Germinal center (tissue), 1 donor: ENCODE results near the gene HPSE2.

Source experiments
- DNase-seq: peaks from one replicate; pipeline ENCODE4 v3.0.0; 2012; ENCODE audit warnings: mixed read lengths, low spot score

The HPSE2 gene

DNA sequence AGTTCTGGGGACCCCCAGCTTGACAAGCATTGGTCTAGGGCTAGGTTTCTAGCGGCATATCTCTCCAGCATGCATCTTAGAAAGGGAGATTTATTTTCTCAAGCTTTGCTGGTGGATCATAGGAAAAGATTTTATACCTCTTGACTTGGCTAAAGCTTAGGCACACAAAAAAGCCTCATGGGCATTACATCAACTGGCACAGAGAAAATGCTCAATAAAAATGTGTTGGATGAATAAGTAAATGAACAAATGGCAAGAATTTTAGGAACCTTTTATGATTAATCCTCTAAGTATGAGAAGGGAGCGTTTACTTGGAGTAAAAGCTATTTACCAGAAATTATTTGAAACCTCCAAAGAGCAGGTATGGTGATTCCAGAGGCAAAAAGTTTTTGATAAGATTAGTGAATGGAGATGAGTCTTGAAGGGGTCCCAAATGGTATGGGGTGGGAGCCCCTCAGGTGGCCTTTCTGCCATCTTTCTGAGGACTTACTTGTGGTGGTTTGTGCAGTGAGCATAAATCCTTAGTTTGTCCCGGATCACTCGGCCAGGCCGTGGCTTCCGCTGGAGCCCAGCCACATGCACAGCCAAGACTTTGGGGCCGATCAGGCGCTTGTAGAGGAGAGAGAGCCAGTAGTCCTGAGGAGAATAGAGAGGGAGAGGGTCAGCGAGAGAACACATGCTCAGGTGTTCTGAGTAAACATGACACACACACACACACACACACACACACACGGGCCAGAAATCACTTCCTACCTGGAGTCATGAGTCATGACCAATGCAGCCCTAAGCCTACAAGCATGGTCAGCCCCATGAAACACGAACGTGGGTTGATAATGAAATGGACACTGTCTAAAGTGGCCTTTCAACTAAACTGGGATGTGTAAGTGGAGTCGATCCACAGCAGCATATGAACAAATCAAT is 745.8 kb downstream of the HPSE2 start:
- no peak for DNase-seq

DNA sequence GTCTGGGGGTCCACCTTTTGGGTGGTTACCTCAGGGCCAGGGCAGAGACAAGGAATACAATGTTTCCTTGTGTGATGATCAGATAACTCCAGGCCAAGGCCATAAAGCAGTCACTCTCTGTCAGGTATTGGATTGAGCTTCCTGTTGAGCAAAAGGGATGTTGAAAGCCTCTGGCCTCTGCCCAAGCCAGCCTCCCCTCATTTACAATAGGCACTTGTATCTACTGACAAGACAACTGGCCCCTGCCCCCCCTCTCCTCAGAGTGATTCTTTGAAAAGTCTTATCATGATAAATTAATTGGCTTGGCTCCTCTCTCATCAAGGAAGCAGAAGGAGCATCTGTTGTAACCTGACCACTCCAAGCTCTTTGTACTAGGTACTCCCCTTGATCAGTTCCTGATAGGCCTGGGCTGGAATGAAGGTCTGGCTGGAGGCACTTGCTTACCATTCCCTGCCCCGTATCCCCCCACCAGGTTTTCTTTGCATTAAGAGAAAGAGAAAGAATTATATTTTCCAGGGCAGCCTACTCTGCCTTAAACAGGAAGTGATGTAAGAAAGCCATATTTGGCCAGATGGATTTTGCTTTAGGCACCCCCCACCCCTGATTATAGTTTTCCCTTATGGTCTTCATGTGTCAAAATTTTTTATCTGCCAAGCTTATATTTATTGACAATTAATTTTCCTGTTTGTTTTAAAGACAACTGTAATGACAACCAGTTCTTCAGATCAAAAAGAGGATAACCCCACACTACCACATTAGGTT is 746.8 kb downstream of the HPSE2 start:
- DNase-seq: no peak

DNA sequence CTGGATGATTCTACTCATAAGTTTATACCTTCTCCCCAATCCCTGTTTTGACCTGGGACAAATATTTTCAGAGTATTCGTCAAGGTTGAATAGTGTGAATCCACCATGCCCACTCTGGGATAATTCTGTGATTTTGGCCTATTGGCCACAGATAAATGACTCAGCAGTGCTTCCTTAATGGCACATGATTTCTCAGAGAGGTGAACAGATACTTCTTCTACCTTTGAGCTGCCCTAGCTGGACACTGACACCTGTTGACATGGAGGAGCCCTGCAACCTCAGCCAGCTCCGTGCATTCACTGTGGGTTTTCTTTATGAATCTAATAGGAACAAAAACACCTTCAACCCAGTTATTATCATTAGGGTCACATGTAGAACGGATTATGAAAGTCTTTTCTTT is 748.0 kb downstream of the HPSE2 start:
- no peak for DNase-seq

DNA sequence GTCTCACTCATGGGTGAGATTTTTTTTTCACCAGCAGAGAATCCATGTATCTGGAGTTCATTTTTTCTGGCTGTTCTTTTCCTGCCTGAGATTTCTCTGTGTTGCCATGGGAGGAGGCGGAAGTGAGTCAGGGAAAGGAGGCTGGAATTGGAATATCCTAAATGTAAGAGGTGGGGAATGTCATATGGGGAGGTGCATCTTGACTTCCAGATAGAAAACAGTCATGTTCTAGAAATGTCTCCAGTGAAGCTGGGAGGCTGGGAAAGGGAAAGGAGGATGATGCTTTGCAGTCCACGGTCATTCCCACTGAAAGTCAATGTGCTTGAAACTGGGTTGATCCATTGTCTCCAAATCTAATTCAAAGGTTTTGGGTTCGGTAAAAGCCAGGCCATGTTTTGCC is 749.2 kb downstream of the HPSE2 start:
- no peak for DNase-seq

DNA sequence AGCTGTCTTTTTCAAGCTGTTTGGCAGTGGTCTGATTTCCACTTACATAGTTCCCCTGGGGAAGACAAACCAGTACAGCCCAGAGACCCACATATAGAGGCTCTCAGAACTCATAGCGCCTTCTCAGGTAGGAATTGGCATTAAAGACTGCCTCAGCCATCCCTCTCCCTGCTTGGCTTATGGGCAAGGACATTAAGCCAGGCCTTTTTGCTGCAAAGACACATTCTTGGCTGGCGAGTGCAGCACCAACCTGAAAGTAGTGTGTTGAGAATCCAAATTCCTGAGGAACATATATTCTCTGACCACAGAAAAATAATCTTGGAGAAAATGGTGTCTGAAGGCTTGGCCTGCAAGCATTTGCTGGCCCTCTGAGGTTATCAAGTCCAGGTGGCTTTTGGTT is 749.7 kb downstream of the HPSE2 start:
- no peak for DNase-seq

DNA sequence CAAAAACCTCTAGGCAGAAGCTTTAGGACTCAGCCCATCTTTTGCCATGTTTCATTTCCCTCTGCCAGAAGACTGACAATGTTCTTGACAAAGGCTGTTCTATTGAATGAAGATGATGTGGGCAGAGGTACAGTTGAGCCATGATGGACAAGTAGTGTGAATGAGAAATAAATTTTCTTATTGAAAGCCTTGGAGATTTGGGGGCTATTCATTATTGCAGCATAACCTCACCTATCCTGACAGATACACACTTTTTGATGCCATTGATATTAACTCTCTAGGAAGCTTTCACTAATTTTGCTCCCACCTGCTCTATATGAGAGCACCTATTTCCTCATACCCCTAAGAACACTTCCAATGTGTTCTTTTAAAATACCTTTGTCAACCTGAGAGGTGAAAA is 752.0 kb downstream of the HPSE2 start:
- DNase-seq: no peak

DNA sequence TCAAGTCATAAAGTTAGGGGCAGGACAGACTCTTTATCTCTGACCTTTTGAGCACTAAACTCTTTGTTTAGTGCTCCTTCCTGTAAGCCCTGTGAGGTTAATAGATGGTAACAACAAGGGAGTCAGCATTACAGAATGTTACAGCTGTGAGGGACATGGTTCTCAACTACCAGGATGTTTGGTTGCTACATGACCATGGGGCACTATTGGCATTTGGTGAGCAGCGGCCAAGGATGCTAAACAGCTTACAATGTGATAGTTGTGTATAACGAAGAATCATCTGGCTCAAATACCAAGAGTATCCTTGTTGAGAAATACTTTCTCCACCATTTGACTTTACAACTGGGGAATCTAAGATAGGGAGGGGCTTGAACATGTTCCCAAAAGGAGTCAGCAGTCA is 753.6 kb downstream of the HPSE2 start:
- no peak for DNase-seq

- DNase-seq: no peak
Observed at GRCh38 chr10:98481404-98481945, 754.2 kb downstream of the HPSE2 start.

- DNase-seq: no peak
Observed at GRCh38 chr10:98478430-98479222, 757.0 kb downstream of the HPSE2 start.

GRCh38 chr10:98477861-98478260 is 757.8 kb downstream of the HPSE2 start:
- no peak for DNase-seq

DNA sequence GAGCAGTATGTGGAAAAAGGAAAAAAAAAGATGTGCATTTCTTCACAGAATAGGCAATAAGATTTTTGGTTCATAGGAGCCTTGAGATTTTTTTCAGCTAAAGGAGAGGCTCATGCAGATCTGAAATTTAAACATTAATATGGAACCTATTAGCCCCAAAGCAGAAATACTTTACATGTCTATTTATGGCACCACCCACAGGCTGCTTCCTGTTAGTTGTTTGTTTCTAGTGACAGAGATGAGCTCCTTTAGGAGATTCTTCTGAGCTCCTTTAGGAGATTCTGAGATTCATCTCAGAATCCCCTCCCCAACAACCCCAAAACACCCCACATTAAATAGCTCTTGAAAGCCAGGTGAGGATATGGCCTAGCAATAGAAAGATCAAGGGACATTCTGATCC is 761.0 kb downstream of the HPSE2 start:
- DNase-seq: peak; percentile 38

DNA sequence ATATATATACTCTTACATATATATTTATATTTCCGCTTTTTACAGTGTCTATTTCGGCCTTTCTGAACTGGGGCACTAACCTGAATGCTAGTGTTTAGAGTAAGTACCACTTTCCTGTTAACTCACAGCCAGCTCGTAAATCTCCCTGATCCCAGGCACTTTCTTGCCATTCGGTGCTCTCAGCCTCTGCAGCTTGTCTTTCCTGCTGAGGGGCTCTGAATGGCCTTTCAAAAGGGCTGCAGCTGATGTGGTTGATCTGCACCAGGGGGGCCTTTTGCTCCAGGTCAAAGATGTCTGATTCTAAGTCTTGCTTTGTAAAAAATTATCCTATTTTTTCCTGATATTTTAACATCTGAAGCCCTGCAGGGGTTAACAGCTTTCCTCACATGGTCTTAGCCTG is 763.5 kb downstream of the HPSE2 start:
- DNase-seq: peak; percentile 8

GRCh38 chr10:98470850-98471249 is 764.8 kb downstream of the HPSE2 start:
- DNase-seq: no peak

DNA sequence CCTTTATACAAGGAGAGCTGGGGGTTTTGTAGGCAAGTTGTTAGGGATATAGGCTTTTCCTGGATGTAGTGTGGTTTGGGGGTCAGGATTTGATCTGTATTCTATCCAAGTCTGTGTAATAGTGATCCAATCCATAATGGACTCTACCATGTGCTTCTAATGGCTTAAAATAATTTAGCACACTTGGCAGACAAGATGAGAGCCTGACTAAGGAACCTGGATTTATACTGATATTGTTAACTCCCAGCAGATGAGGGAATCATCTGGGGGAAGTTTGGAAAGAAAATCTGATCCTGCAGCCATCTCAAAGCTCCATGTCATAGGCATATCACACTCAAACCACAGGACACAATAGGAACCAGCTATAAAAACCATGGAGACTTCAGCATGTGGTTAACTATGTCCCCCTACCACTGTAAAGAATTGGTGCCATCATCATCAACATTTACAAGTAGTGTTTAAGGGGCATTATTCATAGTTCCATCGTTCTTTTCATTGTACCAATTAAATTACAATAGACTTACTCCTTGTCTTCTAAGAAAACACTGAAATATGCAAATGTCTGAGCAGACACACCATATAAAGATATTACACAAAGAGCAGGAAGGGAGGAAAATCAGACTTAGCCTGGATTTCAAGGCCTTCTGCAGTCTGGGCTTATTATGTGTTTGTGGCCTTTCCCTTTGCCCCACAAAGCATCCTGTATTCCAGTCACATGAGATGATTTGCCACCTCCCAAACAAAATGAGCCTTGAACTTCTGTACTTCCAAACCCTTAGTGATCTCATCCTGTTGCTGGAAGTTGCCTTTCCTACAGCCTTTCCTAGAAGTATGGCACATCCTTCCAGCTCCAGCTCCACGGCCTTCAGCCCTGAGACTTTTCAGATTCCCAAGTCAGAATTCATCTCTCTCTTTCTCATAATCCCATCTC is 766.4 kb downstream of the HPSE2 start:
- no peak for DNase-seq

DNA sequence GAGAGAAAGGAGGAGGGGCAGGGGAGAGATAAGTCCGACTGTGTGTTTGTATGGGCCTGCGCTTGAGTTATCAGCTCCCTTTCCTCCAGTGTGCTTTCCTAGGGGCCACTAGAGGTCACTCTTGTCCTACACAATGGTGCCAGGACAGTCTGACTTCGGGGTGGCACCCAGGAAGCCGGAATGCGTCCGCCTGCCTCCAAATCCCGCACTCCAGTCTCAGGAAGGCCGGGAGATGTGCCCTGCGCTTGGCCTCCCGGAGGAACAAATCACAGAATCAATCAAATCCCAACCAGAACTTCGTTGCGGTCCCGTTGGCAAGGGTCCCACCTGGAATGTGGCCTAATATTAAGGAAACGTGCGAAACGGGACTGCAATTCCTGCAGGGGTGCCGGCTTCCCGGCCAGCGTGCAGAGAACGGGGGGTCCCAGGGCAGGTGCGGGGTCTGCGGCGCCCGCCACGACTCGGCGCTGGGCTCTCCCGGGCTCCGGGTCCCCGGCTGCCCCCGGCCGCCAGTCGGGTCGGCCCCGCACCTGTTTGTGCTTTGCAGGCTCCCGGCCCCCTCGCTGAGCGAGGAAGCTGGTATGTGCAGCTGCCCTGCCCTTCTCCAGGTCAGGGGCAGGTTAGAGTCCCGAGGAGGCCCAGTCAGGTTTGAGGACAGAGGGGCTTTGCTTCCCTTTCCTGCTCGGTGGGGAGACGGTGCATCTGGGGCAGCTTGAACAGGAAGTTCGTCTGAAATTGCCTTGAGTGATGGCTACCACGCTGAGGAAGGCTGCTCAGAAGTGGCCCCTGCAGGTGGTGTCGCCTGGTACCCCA is 767.9 kb downstream of the HPSE2 start:
- peak; percentile 85 for DNase-seq

- DNase-seq: no peak
Observed at GRCh38 chr10:98466861-98467505, 768.7 kb downstream of the HPSE2 start.

DNA sequence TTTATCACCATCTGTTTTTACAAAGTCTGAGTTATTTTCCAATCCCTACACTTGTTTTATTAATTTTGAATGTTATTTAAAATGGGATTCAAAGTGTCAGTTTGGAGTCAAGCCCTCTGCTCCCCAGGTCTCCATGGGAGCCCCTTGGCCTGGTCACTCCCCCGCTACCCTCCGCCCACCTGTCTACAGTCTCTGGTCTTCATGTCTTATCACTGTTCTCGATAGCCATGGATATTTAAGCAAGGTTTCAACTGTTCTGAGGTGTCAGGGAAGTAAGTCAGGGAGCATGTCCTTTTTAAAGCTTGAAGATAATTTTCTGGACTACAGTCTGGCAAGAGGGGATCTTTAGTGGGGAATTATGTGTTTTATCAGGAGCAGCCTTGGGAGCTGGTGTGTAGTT is 769.8 kb downstream of the HPSE2 start:
- no peak for DNase-seq

DNA sequence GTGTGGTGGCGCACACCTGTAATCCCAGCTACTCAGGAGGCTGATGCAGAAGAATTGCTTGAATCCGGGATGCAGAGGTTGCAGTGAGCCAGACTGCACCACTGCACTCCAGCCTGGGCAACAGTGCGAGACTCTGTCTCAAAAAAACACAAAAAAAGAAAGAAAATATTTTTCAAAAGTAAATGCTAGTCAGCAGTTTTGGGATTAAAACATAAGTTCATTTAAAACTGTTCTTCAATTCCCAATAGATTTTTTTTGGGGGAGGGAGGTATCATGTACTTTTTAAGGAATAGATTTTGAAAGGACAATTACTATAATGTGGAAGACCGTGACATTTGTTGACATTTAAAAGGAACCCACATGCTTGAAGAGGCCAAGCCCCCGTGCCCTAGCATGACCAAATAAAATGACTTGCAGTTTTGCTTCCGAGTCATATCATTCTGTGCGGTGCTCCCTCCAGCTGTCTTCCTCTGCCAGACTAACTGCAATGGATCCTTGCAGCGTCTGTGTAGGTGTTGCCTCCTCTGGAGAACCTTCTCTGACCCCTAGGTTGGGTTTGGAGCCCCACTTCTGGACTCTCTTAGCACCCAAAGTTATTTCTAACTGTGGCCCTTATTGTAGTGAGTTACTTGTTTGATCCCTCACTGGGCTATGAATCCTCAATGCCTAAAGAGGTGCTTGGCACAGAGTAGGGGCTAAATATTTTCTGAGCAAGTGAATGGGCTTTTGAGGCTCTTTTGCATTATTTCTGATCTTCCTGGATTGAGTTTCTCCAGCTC is 771.5 kb downstream of the HPSE2 start:
- no peak for DNase-seq

DNA sequence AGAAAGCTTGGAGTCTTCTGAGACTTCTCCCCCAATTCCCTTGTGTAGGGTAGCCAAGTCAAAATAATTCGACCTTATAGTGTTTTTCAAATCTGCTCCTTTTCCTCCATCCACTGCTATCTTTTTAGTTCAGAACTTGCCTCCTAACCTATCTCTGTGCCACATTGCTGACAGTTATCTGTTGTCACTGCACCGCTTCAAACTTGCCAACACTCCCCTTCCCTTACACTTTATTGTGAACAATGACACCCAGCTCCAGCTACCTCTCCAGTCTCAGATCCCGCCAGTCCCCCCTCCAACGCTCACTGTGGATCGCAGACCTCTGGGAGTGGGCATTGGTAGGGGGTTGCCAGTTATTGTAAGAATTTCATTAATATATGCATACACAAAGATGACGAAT is 772.6 kb downstream of the HPSE2 start:
- DNase-seq: no peak
